HG03575 (cell line): ENCODE data around the gene HLA-DOA.

Experiments used
- ATAC-seq: cut with Tn5 transposase; IDR thresholded peaks from one replicate; pipeline ENCODE4 v1.9.1; 2021; ENCODE audit not compliant: unreplicated experiment, insufficient number of reproducible peaks, low FRiP score; ENCODE audit errors: extremely low read depth

Gene HLA-DOA

DNA sequence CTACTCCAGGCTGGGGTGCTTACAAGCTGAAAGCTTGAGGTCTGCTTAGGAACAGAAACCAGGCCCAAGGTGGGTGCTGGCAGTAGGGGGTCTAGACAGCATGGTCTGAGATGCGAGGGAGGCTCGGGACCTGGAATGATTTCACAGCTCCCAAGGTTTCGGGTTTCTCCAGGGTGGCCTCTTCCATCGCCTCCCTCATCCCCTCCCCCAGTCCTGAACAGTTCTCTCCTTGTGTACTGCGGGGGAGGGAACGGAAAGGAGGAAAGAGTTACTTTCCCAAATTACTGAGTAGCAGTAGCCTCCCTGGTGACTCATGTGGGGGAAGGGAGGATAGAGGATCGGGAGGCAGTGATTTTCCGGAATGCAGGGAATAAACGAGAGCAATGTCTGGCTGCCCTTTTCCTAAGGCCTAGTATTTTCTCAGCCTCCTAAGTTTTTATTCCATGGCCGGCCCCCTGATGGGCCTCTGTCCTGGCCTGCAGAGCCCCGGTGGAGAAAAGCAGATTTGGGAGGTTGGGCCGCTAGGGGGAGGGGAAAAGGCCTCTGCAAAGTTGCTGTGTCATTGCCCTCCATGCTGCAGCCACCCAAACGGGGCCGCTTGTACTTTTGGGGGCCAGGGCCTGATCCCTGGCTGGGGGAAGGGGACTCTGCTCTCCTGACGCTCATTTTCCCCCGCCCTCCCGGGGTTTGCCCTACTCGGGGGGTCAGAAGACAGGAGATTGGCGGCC is 39.5 kb downstream of the HLA-DOA start:
- ATAC-seq, result no peak

DNA sequence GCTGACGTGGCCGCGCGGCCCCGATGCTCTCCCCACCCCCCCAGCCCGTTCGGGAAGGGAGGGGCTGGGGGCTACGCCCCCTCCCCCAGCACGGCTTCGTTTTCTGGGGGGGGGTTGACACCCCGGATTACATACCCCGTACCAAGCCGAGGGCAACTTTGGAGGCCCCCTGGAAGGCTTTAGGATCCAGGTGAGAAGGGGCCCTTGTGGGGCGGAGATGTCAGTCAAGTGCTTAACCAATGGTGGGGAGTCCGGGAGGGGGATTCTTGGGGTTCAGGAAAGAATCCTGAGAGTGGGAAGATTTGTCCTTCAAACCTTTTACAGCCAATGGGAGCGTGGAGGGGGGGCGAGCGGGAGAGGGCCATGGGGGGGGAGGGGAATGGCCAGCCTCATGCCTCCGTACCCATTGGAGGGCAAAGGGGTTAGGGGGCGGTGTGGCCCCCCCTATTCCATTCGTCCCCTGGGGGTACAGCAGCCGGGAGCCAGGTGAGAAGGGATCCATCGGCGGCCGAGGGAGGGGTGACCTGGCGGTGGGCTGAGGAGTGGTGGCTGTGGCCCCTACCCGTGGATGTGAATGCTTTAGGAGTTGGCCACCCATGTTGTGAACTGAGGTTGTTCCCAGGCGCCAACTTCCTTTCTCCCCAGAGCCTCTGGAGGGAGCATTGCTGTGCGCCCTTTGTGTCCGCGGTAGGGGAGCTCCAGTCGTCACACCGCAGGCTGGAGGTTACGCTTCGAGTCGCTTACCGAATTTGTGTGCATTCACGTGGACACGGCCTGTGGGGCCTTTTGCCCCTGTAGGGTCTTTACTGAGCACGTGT is 40.3 kb downstream of the HLA-DOA start:
- ATAC-seq, result no peak

DNA sequence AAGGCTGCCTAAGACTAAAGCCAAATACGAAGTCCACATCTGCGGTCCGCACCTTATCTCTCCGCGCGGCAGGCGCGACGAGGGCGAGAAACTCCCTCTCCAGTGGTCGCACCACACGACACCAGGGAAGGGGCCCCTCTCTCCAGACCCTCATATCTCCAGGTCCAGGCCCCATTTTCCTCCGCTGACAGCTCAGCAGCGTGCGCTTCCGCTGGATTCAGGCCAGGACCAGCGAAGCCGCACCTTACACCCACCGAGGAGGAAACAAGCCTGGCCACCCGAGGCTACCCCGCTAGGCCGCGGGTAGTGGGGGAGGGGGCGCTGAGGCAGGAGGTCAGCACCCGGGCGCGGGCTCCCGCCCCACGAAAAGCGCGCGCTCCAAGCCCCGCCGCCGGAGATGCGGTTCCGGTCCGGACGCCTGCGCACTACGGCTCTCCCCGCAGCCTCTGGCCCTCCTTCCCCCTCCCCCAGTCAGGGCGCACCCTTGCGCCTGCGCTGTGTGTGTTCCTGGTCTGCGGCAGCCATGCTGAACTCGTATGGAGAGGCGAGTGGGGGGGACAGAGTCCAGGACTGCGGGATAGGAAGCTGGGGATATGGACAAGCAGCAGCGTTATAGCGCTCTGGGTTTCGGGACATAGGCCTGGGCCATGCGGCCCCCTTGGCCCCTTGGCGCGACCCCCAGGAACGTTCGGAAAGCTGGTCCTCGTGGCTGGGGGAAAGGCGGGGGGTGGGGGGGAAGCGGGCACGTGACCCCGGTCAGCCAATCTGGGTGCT is 41.1 kb downstream of the HLA-DOA start, which contains the start of gene BRD2:
BRD2 (plus strand) TSS at position 502 of the 774 bp plus-strand sequence. CDS start 4,305 bp downstream, outside the sequence.
- no peak for ATAC-seq

- ATAC-seq, result no peak
These were observed 42.0 kb downstream of the HLA-DOA start for GRCh38 chr6:32967151-32968091.

GRCh38 chr6:32964776-32965175 is 44.6 kb downstream of the HLA-DOA start:
- ATAC-seq, result no peak

DNA sequence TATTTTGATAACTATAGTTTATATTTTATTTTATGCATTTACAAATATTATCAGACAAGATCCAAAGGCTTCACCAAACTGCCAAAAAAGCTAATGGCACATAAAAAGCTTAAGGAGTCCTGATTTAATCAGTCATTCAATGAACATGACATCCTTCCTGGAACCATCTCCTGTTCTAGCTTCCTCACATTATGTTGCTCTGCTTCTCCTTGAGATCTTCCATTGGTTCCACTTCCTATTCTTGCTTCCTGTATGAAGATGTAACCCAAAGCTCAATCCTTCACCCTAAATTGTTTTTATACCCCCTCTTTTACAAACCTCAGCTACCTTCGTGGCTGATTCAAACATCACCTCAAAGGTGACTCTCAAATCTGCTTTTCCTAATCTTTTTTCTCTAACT is 45.5 kb downstream of the HLA-DOA start:
- ATAC-seq, result no peak

GRCh38 chr6:32962213-32962826 is 47.1 kb downstream of the HLA-DOA start:
- ATAC-seq, result no peak

DNA sequence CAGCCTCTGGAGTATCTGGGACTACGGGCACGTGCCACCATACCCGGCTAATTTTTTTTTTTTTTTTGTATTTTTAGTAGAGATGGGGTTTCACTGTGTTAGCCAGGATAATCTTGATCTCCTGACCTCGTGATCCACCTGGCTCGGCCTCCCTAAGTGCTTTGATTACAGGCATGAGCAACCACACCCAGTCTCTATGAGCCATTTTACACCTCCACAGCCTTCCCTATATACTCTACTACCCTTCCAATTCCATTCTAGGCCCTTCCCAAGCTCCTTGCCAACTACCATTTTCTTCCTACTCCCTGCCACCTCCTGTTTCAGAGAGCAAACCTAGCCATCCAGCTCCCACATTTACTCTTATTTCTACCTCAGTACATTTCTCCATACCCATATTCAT is 48.8 kb downstream of the HLA-DOA start:
- no peak for ATAC-seq

DNA sequence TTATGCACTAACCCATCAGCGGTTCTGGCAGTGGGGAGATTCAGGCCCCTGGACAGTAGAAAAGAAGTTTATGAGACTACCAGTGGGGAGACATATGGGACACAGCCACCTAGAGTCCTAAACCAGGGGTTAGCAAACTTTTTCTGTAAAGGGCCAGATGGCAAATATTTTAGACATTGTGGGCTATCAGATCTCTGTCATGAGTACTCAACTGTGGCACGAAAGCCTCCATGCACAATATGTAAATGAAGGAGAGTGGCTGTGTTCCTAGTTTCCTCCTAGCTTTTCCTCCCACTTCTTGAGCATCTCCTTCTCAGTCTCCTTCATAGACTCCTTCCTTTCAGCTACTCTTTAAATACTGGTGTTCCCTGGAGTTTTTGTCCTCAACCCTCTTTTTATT is 53.2 kb downstream of the HLA-DOA start:
- no peak for ATAC-seq

GRCh38 chr6:32954986-32955802 is 54.2 kb downstream of the HLA-DOA start:
- ATAC-seq, result no peak

- ATAC-seq, result no peak
These were observed 55.1 kb downstream of the HLA-DOA start for GRCh38 chr6:32954267-32954666.
